ENCODE data around the gene PCGF1. TPM values are rescaled to one million over a fixed set of nuclear protein-coding genes. Genes with fewer than 3 reads are reported as not detected.
"Not testable (repeated sequence)": the region's sequence is repeated elsewhere in the genome, so short reads cannot be mapped to it uniquely, and the experiment has no call there.

The PCGF1 gene
- total RNA-seq, 2 donors from 2014 or later = 18.4 to 20.2 TPM

DNA sequence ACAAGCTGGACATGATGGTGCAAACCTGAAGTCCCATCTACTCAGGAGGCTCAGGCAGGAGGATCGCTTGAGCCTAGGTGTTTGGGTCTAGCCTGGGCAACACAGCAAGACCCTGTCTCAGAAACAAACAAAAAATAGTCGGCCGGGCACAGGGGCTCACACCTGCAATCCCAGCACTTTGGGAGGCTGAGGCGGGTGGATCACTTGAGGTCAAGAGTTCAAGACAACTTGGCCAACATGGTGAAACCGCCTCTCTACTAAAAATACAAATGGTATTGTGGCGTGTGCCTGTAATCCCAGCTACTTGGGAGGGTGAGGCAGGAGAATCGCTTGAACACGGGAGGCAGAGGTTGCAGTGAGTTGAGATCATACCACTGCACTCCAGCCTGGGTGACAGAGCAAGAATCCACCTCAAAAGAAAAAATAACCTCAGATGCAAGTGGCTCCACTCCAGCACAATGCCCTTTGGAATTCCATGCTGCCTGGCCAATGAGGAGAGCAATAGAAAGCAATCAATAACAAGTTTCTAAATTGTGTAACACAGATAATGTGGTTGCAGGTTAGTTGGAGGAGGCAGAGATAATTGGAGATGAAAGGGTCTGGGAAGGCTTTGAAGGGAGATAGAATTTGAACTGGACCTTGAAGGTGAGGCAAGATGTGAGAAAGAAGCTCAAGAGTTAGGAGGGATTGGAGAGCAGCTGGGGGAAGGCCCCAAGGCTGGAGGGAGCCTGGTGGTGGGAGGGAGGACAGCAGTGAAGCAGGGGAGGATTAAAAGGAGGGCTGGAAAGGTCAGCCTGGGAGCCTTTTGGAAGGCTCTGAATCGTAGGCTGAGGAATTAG is 18.6 kb downstream of the PCGF1 start:
- intact Hi-C loops (cut with DNase I, micrococcal nuclease) = no loop called here
- DNase-seq (no peak), ATAC-seq (no peak)

DNA sequence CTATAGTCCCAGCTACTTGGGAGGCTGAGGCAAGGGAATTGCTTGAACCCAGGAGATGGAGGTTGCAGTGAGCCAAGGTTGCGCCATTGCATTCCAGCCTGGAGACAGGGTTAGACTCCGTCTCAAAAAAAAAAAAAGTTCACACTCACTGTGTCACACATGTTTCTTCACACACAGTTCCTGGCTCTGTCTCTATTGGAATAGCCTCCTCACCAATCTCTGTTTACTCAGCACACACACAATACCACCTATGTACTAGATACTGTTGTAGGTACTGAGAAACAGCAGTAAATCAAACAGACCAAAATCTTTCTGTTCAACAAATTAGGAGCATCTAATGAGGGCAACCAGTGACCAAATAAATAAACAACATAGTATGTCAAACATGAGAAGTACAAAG is 21.4 kb downstream of the PCGF1 start:
- DNase-seq (no peak), ATAC-seq (no peak)
- intact Hi-C loops (cut with DNase I, micrococcal nuclease) = no loop called here

DNA sequence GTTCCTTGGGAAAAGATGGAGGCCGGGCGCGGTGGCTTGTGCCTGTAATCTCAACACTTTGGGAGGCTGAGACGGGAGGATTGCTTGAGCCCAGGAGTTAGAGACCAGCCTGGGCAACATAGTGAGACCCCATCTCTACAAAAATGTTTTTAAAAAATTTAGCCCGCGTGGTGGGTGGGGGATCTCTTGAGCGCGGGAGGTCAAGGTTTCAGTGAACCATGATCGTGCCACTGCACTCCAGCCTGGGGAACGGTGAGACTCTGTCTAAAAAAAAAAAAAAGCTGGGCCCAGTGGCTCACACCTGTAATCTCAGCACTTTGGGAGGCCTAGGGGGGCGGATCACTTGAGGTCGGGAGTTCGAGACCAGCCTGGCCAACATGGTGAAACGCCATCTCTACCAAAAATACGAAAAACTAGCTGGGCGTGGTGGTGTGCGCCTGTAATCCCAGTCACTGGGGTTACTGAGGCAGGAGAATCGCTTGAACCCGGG is 23.8 kb downstream of the PCGF1 start:
- ATAC-seq, DNase-seq: not testable (repeated sequence)
- intact Hi-C loops (cut with DNase I, micrococcal nuclease) = loop anchor here (2.0 to 5.0 kb wide), 2 partner anchors 104 to 105 kb away; no protein-coding TSS in a partner anchor

DNA sequence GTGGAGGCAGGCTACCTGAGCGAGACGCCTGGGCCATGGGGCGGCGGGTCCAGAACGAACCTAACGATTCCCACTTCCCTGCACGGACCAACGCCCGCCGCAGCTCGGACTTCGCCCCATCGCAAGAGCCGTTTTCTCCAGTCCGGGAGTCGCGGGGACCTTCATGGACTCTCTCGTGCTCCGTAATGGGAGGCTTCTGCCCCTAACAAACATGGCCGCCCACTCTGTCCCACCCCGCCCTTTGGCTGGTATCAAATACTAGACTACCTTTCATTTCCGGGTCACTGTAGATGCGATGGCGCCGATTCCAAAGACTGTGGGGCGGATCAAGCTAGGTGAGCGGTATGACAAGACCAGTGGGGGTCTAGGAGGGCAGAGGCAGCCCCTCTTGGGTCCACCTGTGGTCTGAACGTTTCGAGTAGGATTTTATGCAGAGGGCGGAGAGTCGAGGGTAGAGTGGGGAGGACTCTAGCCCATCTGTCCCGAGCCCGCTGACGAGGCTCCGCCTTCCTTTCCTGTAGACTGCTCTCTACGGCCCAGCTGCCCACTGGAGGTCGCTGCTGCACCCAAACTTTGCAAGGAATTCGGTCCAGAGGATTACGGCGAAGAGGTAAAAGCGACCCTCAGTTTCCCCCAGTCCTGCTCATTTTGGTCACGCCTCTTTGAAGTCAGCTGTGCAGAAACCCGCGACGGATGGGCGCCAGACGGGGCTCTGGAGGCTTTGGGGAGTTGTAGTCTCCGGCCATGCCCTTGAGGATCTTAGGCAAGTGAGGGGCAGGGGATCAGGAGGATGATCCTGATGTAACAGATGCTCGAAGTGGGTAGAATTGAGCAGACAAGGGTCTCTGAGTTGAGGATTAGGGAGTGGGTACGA is 24.5 kb downstream of the PCGF1 start, which contains the start of the genes CCDC142 and TTC31:
Gene CCDC142 (minus strand): TSS at position 198 of the 874 bp plus-strand sequence. CDS start 161 bp downstream, at position 37.
Gene TTC31 (plus strand): TSS at position 281 of the 874 bp plus-strand sequence. CDS start 15 bp downstream, at position 296.
- DNase-seq (peak; percentile 97 to 98), ATAC-seq (peak; percentile 93)
- intact Hi-C loops (cut with DNase I, micrococcal nuclease) = loop anchor here in 1 of 2 donors (5.0 kb wide), 1 partner anchor 104 kb away; no protein-coding TSS in a partner anchor

DNA sequence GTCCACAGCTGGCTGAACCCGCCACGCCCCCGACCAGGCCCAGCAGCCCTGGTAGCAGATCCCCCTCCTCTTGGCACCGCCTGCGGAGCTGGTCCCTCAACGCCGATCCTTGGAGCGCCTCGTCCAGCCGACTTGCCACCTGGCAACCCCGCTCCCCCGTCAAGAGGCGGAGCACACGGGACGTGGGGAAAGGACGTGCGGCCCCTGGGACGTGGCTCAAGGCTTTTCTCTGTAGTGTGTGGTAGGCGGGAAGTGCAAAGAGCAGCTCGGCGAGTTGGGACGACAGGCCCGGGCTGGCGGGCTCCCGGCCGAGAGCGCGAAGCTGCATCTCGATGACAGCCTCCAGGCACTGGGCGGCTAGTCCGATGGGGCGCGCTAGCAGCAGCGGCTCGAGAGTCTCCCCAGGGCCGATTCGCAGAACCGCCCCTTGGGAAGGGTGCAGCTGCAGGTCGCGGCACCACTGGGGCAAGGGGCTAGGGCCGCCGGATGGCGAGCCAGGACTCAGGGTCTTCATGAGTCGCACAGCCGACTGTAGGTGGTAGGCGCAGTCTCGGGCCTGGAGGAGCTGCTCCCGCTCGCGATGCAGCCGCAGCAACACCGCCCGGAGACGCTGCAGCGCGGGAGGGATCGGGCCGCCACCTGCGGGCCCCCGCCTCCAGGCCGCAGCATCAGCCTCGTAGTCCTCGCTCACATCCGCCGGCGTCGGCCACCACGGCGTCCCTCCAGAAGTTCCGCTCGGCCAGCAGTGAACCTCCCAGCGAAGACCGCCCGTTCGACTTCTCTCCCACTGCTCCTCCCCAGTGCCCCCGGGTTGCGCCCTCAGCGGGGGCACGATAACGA is 25.3 kb downstream of the PCGF1 start:
- intact Hi-C loops (cut with DNase I, micrococcal nuclease) = loop anchor here in 1 of 2 donors (5.0 kb wide), 1 partner anchor 105 kb away; no protein-coding TSS in a partner anchor
- DNase-seq = peak in 1 of 2 donors; percentile 43
- ATAC-seq = peak; percentile 53

DNA sequence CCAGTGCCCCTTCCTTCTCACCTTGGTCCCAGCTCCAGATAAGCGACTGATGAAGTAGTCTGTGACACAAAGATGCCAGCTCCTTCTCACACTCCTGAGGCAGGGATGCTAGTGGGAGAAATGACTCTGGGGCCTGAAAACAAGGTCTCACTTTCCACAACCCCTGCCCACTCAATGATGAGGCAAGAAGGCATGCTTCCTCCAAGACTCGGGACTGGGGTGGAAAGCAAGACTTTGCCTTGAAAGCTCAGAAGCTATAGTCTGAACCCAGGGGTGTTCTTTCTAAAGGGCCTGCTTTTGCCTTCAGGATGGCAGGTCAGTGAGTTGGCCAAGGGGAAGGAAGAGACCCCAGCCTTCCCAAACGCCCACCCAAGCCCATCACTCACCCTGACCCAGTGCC is 26.1 kb downstream of the PCGF1 start:
- ATAC-seq (no peak), DNase-seq (no peak)
- intact Hi-C loops (cut with DNase I, micrococcal nuclease) = loop anchor here in 1 of 2 donors (5.0 kb wide), 1 partner anchor 106 kb away; no protein-coding TSS in a partner anchor

DNA sequence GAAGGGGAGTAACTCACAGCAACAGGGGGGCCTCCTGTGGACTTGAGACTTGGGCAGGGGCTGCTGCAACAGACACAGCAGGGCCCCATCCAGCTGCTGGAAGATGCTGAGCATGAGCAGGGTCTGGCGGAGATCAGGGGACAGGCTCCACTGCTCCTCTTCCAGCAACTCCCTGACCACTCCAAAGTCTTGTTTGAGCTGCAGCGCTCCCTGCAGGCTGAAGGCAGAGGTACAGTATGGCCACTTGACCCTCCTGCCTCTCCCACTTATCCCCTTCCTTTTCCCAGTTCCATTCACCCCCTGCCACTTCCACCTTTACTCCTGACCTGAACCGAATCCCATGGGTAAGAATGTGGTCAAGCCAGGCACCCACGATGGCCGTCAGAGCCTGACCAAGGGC is 32.6 kb downstream of the PCGF1 start:
- no peak for ATAC-seq
- intact Hi-C loops (cut with DNase I, micrococcal nuclease) = no loop called here
- no peak for DNase-seq

DNA sequence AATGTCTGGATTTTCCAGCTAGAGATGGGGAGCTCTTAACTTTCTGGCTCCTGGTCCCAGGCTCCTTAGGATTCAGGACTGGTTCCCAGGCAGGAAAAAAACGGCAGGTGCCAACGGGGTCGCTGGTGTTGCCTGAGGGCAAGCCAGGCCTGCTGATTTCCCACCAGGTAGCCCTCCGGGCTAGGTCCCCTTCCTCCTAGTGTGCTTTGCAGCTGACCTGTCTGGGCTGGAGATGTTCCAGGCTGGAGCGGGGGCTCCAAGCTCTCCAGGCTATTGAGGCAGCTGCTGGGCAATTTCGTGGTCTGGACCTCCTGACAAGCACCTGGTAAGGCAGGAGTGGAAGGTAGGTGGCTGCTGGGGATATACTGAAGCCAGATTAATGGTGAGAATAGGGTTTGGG is 33.0 kb downstream of the PCGF1 start:
- ATAC-seq (no peak), DNase-seq (no peak)
- intact Hi-C loops (cut with DNase I, micrococcal nuclease) = no loop called here

DNA sequence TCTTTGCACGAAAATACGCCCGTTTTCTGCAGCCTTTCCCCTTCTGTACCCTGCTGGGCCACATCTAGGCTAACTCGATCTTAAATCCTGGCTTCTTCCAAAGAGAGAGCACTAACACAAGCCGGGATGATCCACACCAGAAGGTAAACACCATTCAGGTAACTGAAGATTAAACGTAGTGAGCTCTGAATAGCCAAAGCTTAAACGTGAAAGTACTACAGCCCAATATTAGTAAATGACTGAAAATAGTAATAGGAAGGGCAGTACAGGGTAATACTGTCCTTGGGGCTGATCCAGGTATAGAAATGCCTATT is 34.6 kb downstream of the PCGF1 start:
- peak; percentile 13 for ATAC-seq

DNA sequence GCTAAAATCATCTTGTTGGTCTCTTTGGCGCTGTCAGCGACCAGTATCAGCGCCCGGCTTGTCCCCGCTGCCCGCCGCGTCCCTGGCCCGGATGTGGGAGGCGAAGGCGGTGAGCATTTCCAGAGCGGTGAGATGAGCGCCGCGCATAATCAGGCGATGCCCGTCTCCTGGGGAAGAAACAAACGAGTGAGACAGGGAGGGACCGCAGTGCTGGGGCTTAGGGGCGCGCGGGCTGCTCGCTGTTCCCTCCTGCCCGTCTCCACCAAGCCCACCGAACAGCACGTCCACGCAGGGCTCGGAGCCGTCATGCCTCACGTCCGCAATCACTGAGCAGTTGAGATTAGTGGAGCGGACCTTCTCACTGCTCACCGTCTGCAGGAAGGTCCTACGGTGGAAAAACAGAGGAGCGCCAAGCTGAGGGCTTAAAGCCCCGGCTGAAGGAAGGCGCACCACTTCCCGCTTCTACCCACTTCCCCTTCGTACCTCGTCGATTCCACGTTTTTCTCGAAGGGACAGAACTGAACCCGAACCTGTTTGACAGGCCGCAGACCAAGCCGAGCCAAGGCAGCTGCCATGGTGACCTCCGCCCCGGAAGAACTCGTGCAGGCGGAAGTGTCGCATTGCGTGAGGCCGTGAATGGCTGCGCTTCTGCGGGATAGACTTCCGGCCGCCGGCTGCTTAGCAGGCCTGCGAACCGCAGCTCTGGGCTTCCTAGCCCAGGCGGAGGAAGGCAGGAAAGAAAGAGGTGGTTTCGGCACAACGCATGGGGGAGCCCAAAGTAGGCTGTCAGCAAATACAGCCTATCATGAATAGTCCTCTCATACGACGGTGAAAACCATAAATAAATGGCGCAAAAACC is 35.2 kb downstream of the PCGF1 start, which contains the start of gene MRPL53:
Gene MRPL53 (minus strand): TSS at position 595 of the 859 bp plus-strand sequence. CDS start 20 bp downstream, at position 575.
- ATAC-seq (peak; percentile 89), DNase-seq (peak; percentile 94 to 96)
- intact Hi-C loops (cut with DNase I, micrococcal nuclease) = no loop called here

More for the DNA sequence above, 34.6 kb downstream of the PCGF1 start:
- no peak for DNase-seq
- intact Hi-C loops (cut with DNase I, micrococcal nuclease) = no loop called here

DNA sequence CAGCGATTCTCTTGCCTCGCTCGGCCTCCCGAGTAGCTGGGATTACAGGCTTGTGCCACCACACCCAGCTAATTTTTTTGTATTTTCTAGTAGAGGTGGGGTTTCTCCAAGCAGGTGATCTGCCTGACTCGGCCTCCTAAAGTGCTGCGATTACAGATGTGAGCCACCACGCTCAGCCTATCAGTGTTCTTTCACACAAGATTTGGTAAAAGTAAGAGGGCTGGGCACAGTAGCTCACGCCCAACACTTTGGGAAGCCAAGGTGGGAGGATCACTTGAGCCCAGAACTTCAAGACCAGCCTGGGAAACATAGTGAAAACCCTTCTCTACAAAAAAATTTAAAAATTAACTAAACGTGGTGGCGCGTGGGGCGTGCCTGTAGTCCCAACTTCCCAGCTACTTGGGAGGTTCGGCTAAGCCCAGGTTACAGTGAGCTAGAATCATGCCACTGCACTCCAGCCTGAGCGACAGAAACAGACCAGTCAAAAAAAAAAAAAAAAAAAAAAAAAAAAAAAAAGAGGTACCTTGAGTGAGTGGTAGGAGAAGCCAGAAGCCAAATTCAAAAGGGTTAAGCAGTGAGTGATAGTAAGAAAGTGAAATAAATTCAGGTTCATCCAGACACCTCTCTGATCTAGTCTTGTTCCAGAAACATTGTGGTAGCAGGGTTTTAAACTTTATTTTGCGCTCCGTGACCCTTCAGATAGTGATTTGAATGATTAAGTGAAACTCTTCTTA is 36.0 kb downstream of the PCGF1 start:
- ATAC-seq = peak; percentile 30
- no peak for DNase-seq
- intact Hi-C loops (cut with DNase I, micrococcal nuclease) = no loop called here

DNA sequence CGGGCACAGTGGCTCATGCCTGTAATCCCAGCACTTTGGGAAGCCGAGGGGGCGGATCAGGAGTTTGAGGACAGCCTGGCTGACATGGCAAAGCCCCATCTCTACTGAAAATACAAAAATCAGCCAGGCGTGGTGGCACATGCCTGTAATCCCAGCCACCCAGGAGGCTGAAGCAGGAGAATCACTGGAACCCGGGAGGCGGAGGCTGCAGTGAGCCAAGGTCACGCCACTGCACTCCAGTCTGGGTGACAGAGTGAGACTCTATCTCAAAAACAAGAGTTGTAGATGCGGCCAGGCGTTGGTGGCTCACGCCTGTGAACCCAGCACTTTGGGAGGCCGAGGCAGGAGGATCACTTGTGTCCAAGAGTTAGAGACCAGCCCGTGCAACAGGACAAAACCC is 36.8 kb downstream of the PCGF1 start:
- intact Hi-C loops (cut with DNase I, micrococcal nuclease); ATAC-seq: not testable (repeated sequence)

DNA sequence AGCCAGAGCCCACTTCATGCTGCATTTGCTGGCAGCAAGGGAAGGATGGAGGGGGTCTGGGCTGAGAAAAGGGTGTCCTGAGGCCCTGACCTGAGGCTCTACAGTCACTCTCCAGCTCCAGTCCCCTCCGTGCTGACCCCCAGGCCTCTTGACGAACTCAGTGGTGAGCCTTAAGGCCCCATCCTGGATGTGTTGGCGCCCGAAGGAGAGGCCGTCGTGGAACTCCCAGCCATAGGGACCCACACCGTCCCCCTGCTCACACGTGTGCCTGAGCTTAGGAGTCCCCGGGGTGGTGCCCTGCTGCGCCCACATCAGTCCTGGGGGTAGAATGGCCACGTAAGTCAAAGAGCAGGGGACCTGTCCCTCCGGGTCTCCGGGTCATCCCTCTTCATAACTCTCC is 43.1 kb downstream of the PCGF1 start:
- DNase-seq (no peak), ATAC-seq (peak; percentile 18)
- intact Hi-C loops (cut with DNase I, micrococcal nuclease) = no loop called here

More for the DNA sequence above, 36.8 kb downstream of the PCGF1 start:
- not testable (repeated sequence) for DNase-seq

DNA sequence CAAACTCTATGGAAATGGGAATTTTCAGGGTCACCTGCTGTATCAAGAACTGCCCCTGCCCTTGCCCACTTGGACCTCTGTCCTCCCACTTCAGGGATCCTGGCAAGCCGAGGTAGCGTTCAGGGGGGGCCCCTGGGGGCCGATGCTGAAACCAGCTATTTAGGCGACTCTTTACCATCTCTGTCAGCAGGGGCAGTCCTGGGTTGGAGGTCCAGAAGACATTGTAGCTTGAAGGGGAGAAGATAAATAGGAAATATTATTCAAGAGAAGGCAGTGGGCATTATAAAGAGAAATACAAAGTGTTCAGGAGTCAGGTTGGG is 44.7 kb downstream of the PCGF1 start:
- DNase-seq = no peak
- ATAC-seq = no peak
- intact Hi-C loops (cut with DNase I, micrococcal nuclease) = no loop called here

DNA sequence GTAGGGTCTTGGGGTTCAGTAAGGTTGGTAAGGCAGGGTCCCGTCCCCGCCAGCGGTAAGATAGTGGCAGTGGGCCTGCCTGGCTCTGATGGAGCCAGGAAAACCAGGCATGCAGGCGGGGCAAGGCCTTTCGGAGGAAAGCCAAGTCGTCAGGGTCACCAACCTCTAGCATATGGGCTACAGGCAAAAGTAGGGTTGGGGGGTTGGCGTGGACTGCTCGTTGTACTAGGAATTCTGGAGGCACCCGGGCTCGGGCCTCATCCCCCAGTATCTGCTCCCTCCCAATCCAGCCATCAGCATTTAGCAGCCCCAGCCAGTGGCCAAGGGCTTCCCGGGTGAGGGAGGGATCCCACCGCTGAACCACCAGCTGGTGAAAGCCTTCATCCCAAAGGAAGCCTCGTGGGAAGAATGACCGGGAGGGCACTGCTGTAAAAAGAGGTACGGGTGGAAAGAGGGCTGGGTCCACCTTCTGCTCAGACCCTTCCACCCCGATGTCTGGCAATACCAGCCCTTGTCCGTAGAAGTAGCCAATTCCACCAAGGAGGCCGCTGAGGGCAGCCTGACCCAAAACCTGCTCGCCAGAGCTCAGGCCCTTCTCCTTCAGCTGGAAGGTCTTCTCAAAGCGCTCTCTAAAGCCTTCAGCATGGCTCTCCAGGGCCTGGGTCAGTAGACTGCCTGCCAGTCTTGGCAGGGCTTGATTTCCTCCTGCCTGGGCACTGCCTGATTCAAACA is 45.3 kb downstream of the PCGF1 start:
- intact Hi-C loops (cut with DNase I, micrococcal nuclease) = no loop called here
- no peak for ATAC-seq
- DNase-seq = no peak
